HepG2 (cell line): Measurements from ENCODE around the gene NPC1.

Source experiments
- KLF13 ChIP-seq: sonication (generic); formaldehyde crosslinking; IDR thresholded peaks from 2 replicates; pipeline ENCODE4 v1.4.0; 2020; ENCODE audit warnings: mild to moderate bottlenecking, missing genetic modification reagents
- YY1 ChIP-seq: IDR thresholded peaks from 2 replicates; pipeline ENCODE4 v1.6.1; 2011; ENCODE audit warnings: low read length, low read depth, moderate library complexity, mild to moderate bottlenecking; ENCODE audit not compliant: insufficient read depth, insufficient replicate concordance

DNA sequence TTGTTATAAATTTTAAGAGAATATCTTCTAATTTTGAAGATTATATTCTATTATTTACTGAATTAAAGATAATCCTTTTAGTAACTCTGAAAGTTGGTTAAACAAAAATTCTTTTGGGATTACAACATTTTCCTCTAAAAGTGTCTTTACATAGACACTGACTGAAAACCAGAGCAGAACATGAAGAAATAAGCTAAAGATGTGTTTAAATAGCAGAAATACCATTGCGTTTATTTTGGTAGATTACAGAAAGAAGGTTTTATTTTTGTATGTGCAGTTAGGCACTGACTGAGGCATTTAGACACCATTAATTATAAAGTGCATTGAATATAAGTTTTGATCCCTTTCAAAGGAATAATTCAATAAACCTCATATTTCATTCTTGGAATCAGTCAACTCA, 13.5 kb upstream of the NPC1 start:
- TF ChIP-seq KLF13 (CRISPR knock-in tag) = no peak
- no peak for TF ChIP-seq YY1
